H9 (cell line): Measurements from ENCODE around the gene FAM217B. TPM values are rescaled to one million over a fixed set of nuclear protein-coding genes. Genes with fewer than 3 reads are reported as not detected.

Source experiments
- DNase-seq: peaks from one replicate; pipeline ENCODE4 v3.0.0-alpha.2; 2017
- H2AFZ ChIP-seq: one replicate; pipeline ENCODE4 v1.6.1; 2013; ENCODE audit warnings: mild to moderate bottlenecking, low read length, control low read depth, moderate library complexity
- H2AK5ac ChIP-seq: 2 replicates; pipeline ENCODE4 v1.6.1; 2013; ENCODE audit warnings: low read length, control low read depth, mixed read lengths; ENCODE audit not compliant: insufficient read length
- H2BK120ac ChIP-seq: one replicate; pipeline ENCODE4 v1.6.1; 2013; ENCODE audit warnings: low read depth, mild to moderate bottlenecking, low read length, control low read depth, inconsistent platforms; ENCODE audit not compliant: poor library complexity, severe bottlenecking
- H2BK12ac ChIP-seq: 2 replicates; pipeline ENCODE4 v1.6.1; 2013; ENCODE audit warnings: low read length, control low read depth, mixed read lengths, low read depth; ENCODE audit not compliant: insufficient read length
- H2BK15ac ChIP-seq: 2 replicates; pipeline ENCODE4 v1.6.1; 2013; ENCODE audit warnings: low read depth, low read length, control low read depth
- H2BK20ac ChIP-seq: one replicate; pipeline ENCODE4 v1.6.1; 2013; ENCODE audit warnings: low read depth, mild to moderate bottlenecking, low read length, control low read depth, inconsistent platforms; ENCODE audit not compliant: poor library complexity, severe bottlenecking
- H2BK5ac ChIP-seq: 2 replicates; pipeline ENCODE4 v1.6.1; 2013; ENCODE audit warnings: low read length, control low read depth, mixed read lengths; ENCODE audit not compliant: insufficient read length
- H3K14ac ChIP-seq: 2 replicates; pipeline ENCODE4 v1.6.1; 2013; ENCODE audit warnings: low read length, control low read depth; ENCODE audit not compliant: insufficient read depth
- H3K18ac ChIP-seq: 2 replicates; pipeline ENCODE4 v1.6.1; 2013; ENCODE audit warnings: low read depth, mild to moderate bottlenecking, mixed read lengths, low read length, control low read depth; ENCODE audit not compliant: insufficient read length
- H3K23ac ChIP-seq: 2 replicates; pipeline ENCODE4 v1.6.1; 2013; ENCODE audit warnings: low read length, control low read depth, mixed read lengths, low read depth; ENCODE audit not compliant: insufficient read length
- H3K23me2 ChIP-seq: 2 replicates; pipeline ENCODE4 v1.6.1; 2013; ENCODE audit warnings: low read depth, mild to moderate bottlenecking, mixed read lengths, low read length, control low read depth; ENCODE audit not compliant: insufficient read length, poor library complexity, severe bottlenecking
- H3K27ac ChIP-seq: 2 replicates; pipeline ENCODE4 v1.5.1; 2013; ENCODE audit warnings: low read length, control low read depth, mixed read lengths, low read depth; ENCODE audit not compliant: insufficient read length
- H3K27me3 ChIP-seq: 2 replicates; pipeline ENCODE4 v1.6.1; 2013; ENCODE audit warnings: low read length, control low read depth, inconsistent platforms; ENCODE audit not compliant: insufficient read depth
- H3K4ac ChIP-seq: 2 replicates; pipeline ENCODE4 v1.6.1; 2013; ENCODE audit warnings: low read depth, mild to moderate bottlenecking, control low read depth, inconsistent platforms, low read length, moderate library complexity
- H3K4me1 ChIP-seq: 2 replicates; pipeline ENCODE4 v1.6.1; 2013; ENCODE audit warnings: low read length, control low read depth, inconsistent platforms; ENCODE audit not compliant: insufficient read depth
- H3K4me2 ChIP-seq: 2 replicates; pipeline ENCODE4 v1.6.1; 2013; ENCODE audit warnings: low read length, control low read depth, mixed read lengths; ENCODE audit not compliant: insufficient read length, insufficient read depth
- H3K56ac ChIP-seq: 2 replicates; pipeline ENCODE4 v1.6.1; 2013; ENCODE audit warnings: low read depth, mild to moderate bottlenecking, mixed read lengths, low read length, control low read depth; ENCODE audit not compliant: insufficient read length
- H3K79me1 ChIP-seq: 2 replicates; pipeline ENCODE4 v1.6.1; 2013; ENCODE audit warnings: low read depth, mild to moderate bottlenecking, moderate library complexity, low read length, control low read depth, inconsistent platforms; ENCODE audit not compliant: insufficient read depth, poor library complexity, severe bottlenecking
- H3K79me2 ChIP-seq: 2 replicates; pipeline ENCODE4 v1.6.1; 2013; ENCODE audit warnings: low read length, control low read depth, inconsistent platforms; ENCODE audit not compliant: insufficient read depth
- H3K9ac ChIP-seq: 2 replicates; pipeline ENCODE4 v1.6.1; 2013; ENCODE audit warnings: low read length, control low read depth, mixed read lengths; ENCODE audit not compliant: insufficient read length; ENCODE audit errors: extremely low read depth
- H3K9me3 ChIP-seq: one replicate; pipeline ENCODE4 v1.6.1; 2013; ENCODE audit warnings: low read depth, low read length, inconsistent platforms; ENCODE audit not compliant: control insufficient read depth
- H3T11ph ChIP-seq: one replicate; pipeline ENCODE4 v1.6.1; 2013; ENCODE audit warnings: mild to moderate bottlenecking, low read length, control low read depth, inconsistent platforms
- H4K20me1 ChIP-seq: one replicate; pipeline ENCODE4 v1.6.1; 2013; ENCODE audit not compliant: control insufficient read depth, insufficient read length, insufficient read depth
- H4K5ac ChIP-seq: 2 replicates; pipeline ENCODE4 v1.6.1; 2013; ENCODE audit warnings: low read depth, mild to moderate bottlenecking, mixed read lengths, low read length, control low read depth; ENCODE audit not compliant: insufficient read length
- H4K8ac ChIP-seq: replicated peaks from 2 replicates; pipeline ENCODE4 v1.6.1; 2013; ENCODE audit warnings: low read length, control low read depth, mixed read lengths, low read depth; ENCODE audit not compliant: insufficient read length
- H4K91ac ChIP-seq: 2 replicates; pipeline ENCODE4 v1.6.1; 2013; ENCODE audit warnings: low read depth, mild to moderate bottlenecking, moderate library complexity, mixed read lengths, low read length, control low read depth; ENCODE audit not compliant: insufficient read length
- H3K27ac Mint-ChIP-seq, 3 experiments: 2 replicates in 2 of 3; 3 replicates in 1 of 3; pipeline ENCODE4 v1.8.0; 2020 to 2021; ENCODE audit warnings: mixed read lengths in 3 of 3, mild to moderate bottlenecking in 1 of 3, moderate library complexity in 1 of 3
- H3K27me3 Mint-ChIP-seq: 2 replicates; pipeline ENCODE4 v1.8.0; 2021; ENCODE audit warnings: low read depth, mild to moderate bottlenecking, moderate library complexity, mixed read lengths
- H3K36me3 Mint-ChIP-seq, 3 experiments: 2 replicates in 2 of 3; 3 replicates in 1 of 3; pipeline ENCODE4 v1.8.0; 2020 to 2021; ENCODE audit warnings: low read depth in 3 of 3, mixed read lengths in 3 of 3; ENCODE audit not compliant: insufficient read depth in 1 of 3
- H3K4me1 Mint-ChIP-seq, 2 experiments: 2 replicates each; pipeline ENCODE4 v1.8.0; 2020; ENCODE audit warnings: mixed read lengths in 2 of 2
- H3K4me3 Mint-ChIP-seq, 2 experiments: 2 replicates in 1 of 2; 3 replicates in 1 of 2; pipeline ENCODE4 v1.8.0; 2020 to 2021; ENCODE audit warnings: mild to moderate bottlenecking in 2 of 2, mixed read lengths in 2 of 2, moderate library complexity in 1 of 2
- H3K9me3 Mint-ChIP-seq, 2 experiments: 2 replicates in 1 of 2; 3 replicates in 1 of 2; pipeline ENCODE4 v1.8.0; 2020; ENCODE audit warnings: mild to moderate bottlenecking in 2 of 2, mixed read lengths in 2 of 2, moderate library complexity in 1 of 2
- CTCF ChIP-seq: fragments of 200-600 bp; sonication (generic); conservative IDR thresholded peaks from 3 replicates; pipeline ENCODE4 v1.8.0; 2021; ENCODE audit warnings: antibody characterized with exemption, mild to moderate bottlenecking
- WGBS: extraction: QIAGEN DNeasy Blood & Tissue Kit; methylation state at CpG from one replicate; pipeline ENCODE4 v1.1.7; 2013; ENCODE audit warnings: missing lambda C conversion rate, low lambda C conversion rate, mixed read lengths; ENCODE audit not compliant: insufficient read length; ENCODE audit errors: extremely low coverage; 5-methylcytosine and 5-hydroxymethylcytosine counted together
- total RNA-seq: library from RNA; stranded (reverse); gene quantifications from 2 replicates; pipeline ENCODE4 v1.2.1, GENCODE V29; 2021

The FAM217B gene
- total RNA-seq, 1 experiment from 2014 or later, result 24.5 TPM

GRCh38 chr20:59925359-59925758 lies 14.8 kb upstream of the FAM217B start:
- Histone ChIP-seq H3K4me2 (no peak overlapping the region), H3K79me1 (no peaks in the 10 kb centered on the region), H2AFZ (no peak overlapping the region), H3K9me3 (no peaks in the 10 kb centered on the region), H3K27me3 (no peaks in the 10 kb centered on the region), H2BK120ac (no peak overlapping the region), H2BK20ac (no peak overlapping the region), H3K23ac (no peak overlapping the region), H3K4ac (no peak overlapping the region), H3K23me2 (no peaks in the 10 kb centered on the region), H2BK12ac (no peak overlapping the region), H3K18ac (no peak overlapping the region), H3K56ac (no peak overlapping the region), H3T11ph (no peak overlapping the region), H3K79me2 (no peaks in the 10 kb centered on the region), H3K9ac (no peak overlapping the region), H3K14ac (no peak overlapping the region), H2AK5ac (no peak overlapping the region), H2BK15ac (no peak overlapping the region), H3K4me1 (no peaks in the 10 kb centered on the region), H2BK5ac (no peak overlapping the region), H4K91ac (no peak overlapping the region), H4K5ac (no peak overlapping the region), H4K20me1 (no peaks in the 10 kb centered on the region), H3K27ac (no peak overlapping the region), H4K8ac (no peak overlapping the region)
- WGBS, result no CpG with 5 or more reads among the region's 1 CpG
- Mint-ChIP-seq H3K27ac (no peak overlapping the region), H3K4me3 (no peak overlapping the region), H3K9me3 (no peaks in the 10 kb centered on the region), H3K4me1 (peaks cover 0 to 7% of the 10 kb centered on the region in 2 experiments; a peak in 2 of 4 replicates), H3K27me3 (peaks cover 2% of the 10 kb centered on the region), H3K36me3 (no peaks in the 10 kb centered on the region)
- no peak for DNase-seq
- no peak for TF ChIP-seq CTCF
